GM12878 (cell line): ENCODE data around the gene CSNK1G1. TPM values are rescaled to one million over a fixed set of nuclear protein-coding genes. Genes with fewer than 3 reads are reported as not detected.

Experiments used
- BHLHE40 ChIP-seq, 2 experiments: fragments of 450-650 bp in 1 of 2; IDR thresholded peaks; 2 replicates each; pipeline ENCODE4 v1.6.1; 2011 to 2017; ENCODE audit warnings: low read depth in 2 of 2, borderline replicate concordance in 1 of 2, improper control_type of control experiment in 1 of 2, low read length in 1 of 2, mild to moderate bottlenecking in 1 of 2
- BMI1 ChIP-seq: fragments of 450-650 bp; IDR thresholded peaks from 2 replicates; pipeline ENCODE4 v1.6.1; 2016; ENCODE audit warnings: mild to moderate bottlenecking, moderate library complexity, borderline replicate concordance
- CBX5 ChIP-seq: sonication (generic); IDR thresholded peaks from 2 replicates; pipeline ENCODE4 v1.6.1; 2016; ENCODE audit warnings: low read depth, moderate library complexity, mild to moderate bottlenecking, inconsistent platforms
- CEBPB ChIP-seq, 2 experiments: fragments of 150-350 bp in 1 of 2; IDR thresholded peaks; 2 replicates each; pipeline ENCODE4 v1.6.1; 2012 to 2014; ENCODE audit warnings: low read depth in 2 of 2, low read length in 2 of 2, borderline replicate concordance in 1 of 2, inconsistent platforms in 1 of 2
- CREB1 ChIP-seq: IDR thresholded peaks from 2 replicates; pipeline ENCODE4 v1.6.1; 2012; ENCODE audit warnings: low read depth, mild to moderate bottlenecking, inconsistent platforms
- EED ChIP-seq: sonication (generic); IDR thresholded peaks from 2 replicates; pipeline ENCODE4 v1.6.1; 2016; ENCODE audit warnings: antibody characterized with exemption, low read depth
- EGR1 ChIP-seq, 2 experiments: IDR thresholded peaks; 1 replicate in 1 of 2; 2 replicates in 1 of 2; pipeline ENCODE4 v1.6.1; 2011 to 2012; ENCODE audit warnings: low read depth in 2 of 2, low read length in 2 of 2, borderline replicate concordance in 1 of 2, mild to moderate bottlenecking in 1 of 2, moderate library complexity in 1 of 2
- ESRRA ChIP-seq: IDR thresholded peaks from 2 replicates; pipeline ENCODE4 v1.6.1; 2012; ENCODE audit warnings: mild to moderate bottlenecking, low read length, improper control_type of control experiment
- ETV6 ChIP-seq, 2 experiments: fragments of 450-650 bp in 1 of 2; IDR thresholded peaks in 1 of 2; conservative IDR thresholded peaks in 1 of 2; 2 replicates each; pipeline ENCODE4 v1.6.1; 2014; ENCODE audit warnings: antibody characterized with exemption in 1 of 2, borderline replicate concordance in 1 of 2, low read depth in 1 of 2, mild to moderate bottlenecking in 1 of 2, moderate library complexity in 1 of 2
- EZH2 ChIP-seq: IDR thresholded peaks from 2 replicates; pipeline ENCODE4 v1.6.1; 2012; ENCODE audit warnings: low read depth, mild to moderate bottlenecking, control low read depth, inconsistent platforms, low read length, borderline replicate concordance; ENCODE audit not compliant: control insufficient read depth
- FOS ChIP-seq: IDR thresholded peaks from 3 replicates; pipeline ENCODE4 v1.6.1; 2011; ENCODE audit warnings: borderline replicate concordance; ENCODE audit not compliant: insufficient read length; ENCODE audit errors: extremely low read depth
- GABPA ChIP-seq: IDR thresholded peaks from 2 replicates; pipeline ENCODE4 v1.6.1; 2014; ENCODE audit warnings: antibody characterized with exemption, low read depth, mild to moderate bottlenecking, inconsistent platforms
- IRF5 ChIP-seq: fragments of 450-650 bp; IDR thresholded peaks from 2 replicates; pipeline ENCODE4 v1.6.1; 2017; ENCODE audit warnings: borderline replicate concordance
- NFYB ChIP-seq: IDR thresholded peaks from 2 replicates; pipeline ENCODE4 v1.6.1; 2011; ENCODE audit warnings: low read depth, mild to moderate bottlenecking, low read length, improper control_type of control experiment, moderate library complexity; ENCODE audit not compliant: insufficient read depth
- NKRF ChIP-seq: fragments of 450-650 bp; conservative IDR thresholded peaks from 2 replicates; pipeline ENCODE4 v1.6.1; 2017; ENCODE audit warnings: mild to moderate bottlenecking, moderate library complexity
- POU2F2 ChIP-seq: IDR thresholded peaks from 3 replicates; pipeline ENCODE4 v1.6.1; 2011; ENCODE audit warnings: low read depth, mild to moderate bottlenecking, low read length, borderline replicate concordance
- SIN3A ChIP-seq: IDR thresholded peaks from 2 replicates; pipeline ENCODE4 v1.6.1; 2012; ENCODE audit warnings: low read depth, low read length, improper control_type of control experiment
- SIX5 ChIP-seq: IDR thresholded peaks from 2 replicates; pipeline ENCODE4 v1.6.1; 2011; ENCODE audit warnings: mild to moderate bottlenecking, low read depth, low read length, moderate library complexity; ENCODE audit not compliant: severe bottlenecking
- SKIL ChIP-seq: fragments of 450-650 bp; IDR thresholded peaks from 2 replicates; pipeline ENCODE4 v1.6.1; 2017; ENCODE audit warnings: mild to moderate bottlenecking, low read depth, inconsistent platforms; ENCODE audit not compliant: poor library complexity, severe bottlenecking
- SPI1 ChIP-seq: IDR thresholded peaks from 2 replicates; pipeline ENCODE4 v1.6.1; 2011; ENCODE audit warnings: low read depth, mild to moderate bottlenecking, low read length, moderate library complexity, borderline replicate concordance; ENCODE audit not compliant: insufficient read depth
- SUZ12 ChIP-seq: fragments of 200-600 bp; sonication (generic); IDR thresholded peaks from one replicate; pipeline ENCODE4 v1.6.1; 2018; ENCODE audit warnings: antibody characterized with exemption, mild to moderate bottlenecking; ENCODE audit not compliant: unreplicated experiment
- TBL1XR1 ChIP-seq: IDR thresholded peaks from 2 replicates; pipeline ENCODE4 v1.6.1; 2012; ENCODE audit warnings: low read depth, low read length, improper control_type of control experiment
- TCF3 ChIP-seq: IDR thresholded peaks from 2 replicates; pipeline ENCODE4 v1.6.1; 2012; ENCODE audit warnings: low read depth, mild to moderate bottlenecking, low read length, borderline replicate concordance; ENCODE audit not compliant: insufficient read depth
- WRNIP1 ChIP-seq: IDR thresholded peaks from 2 replicates; pipeline ENCODE4 v1.6.1; 2011; ENCODE audit warnings: low read depth, low read length, improper control_type of control experiment, borderline replicate concordance
- polyA plus RNA-seq, 11 experiments: library from polyadenylated mRNA; depleted of rRNA in 4 of 11; unstranded in 6 of 11; stranded (reverse) in 5 of 11; fragments of >200 nt; fragmentation: Nextera tagmentation in 4 of 11; fragmentation: Illumina TruSeq in 1 of 11; extraction: Ambion mirVana in 4 of 11; extraction: Trizol in 1 of 11; gene quantifications; 1 replicate in 1 of 11; 2 replicates in 10 of 11; pipeline versions ENCODE4 v1.2.1 to v1.2.3, GENCODE V29; 2011 to 2016; ENCODE audit warnings: inconsistent platforms in 2 of 11, missing spikeins in 2 of 11, low read depth in 1 of 11
- total RNA-seq, 4 experiments: library from RNA; depleted of rRNA in 3 of 4; stranded (reverse); fragments of >200 nt in 3 of 4; fragmentation: Illumina TruSeq in 1 of 4; extraction: Trizol in 1 of 4; gene quantifications; 2 replicates each; pipeline versions ENCODE4 v1.2.1 to v1.2.3, GENCODE V29; 2013 to 2021

Gene CSNK1G1
- total and polyA plus RNA-seq, 10 of the 15 experiments (the other 5 are each of a cell fraction or from before 2014, with no cell fraction given): 6.1 to 23.4 (median 15.3) TPM

- TF ChIP-seq EGR1 (IDR thresholded peaks at IDR 0.05; ENCODE audit: borderline replicate concordance in 1 of 2, low read depth in 2 of 2, low read length in 2 of 2) (peak; percentile 67 to 74; a peak in 2 of 3 replicates), ESRRA (peak; percentile 94), NKRF (peak; percentile 97), POU2F2 (peak; percentile 88), CREB1 (peak; percentile 87), BHLHE40 (IDR thresholded peaks at IDR 0.05; ENCODE audit: borderline replicate concordance in 1 of 2, low read depth in 2 of 2, low read length in 1 of 2) (peak; percentile 46 to 72; a peak in 3 of 4 replicates), EED (peak; percentile 72), CBX5 (0 out of 2 replicates have a peak, but pooled peaks have one; percentile 77), SKIL (no peak), ETV6 (conservative IDR thresholded peaks at IDR 0.05 in 1 of 2, IDR thresholded peaks at IDR 0.05 in 1 of 2; ENCODE audit: borderline replicate concordance in 1 of 2, low read depth in 1 of 2) (peak in 1 of 2 experiments; percentile 68; a peak in 1 of 4 replicates), SIX5 (peak; percentile 77), CEBPB (IDR thresholded peaks at IDR 0.05; ENCODE audit: borderline replicate concordance in 1 of 2, low read depth in 2 of 2, low read length in 2 of 2) (no peak), SPI1 (0 out of 2 replicates have a peak, but pooled peaks have one; percentile 11), WRNIP1 (peak; percentile 99), TCF3 (peak; percentile 94), BMI1 (no peak), EZH2 (no peak), NFYB (peak; percentile 25; the same call in 1 of the 2 replicates), TBL1XR1 (peak; percentile 95), IRF5 (0 out of 2 replicates have a peak, but pooled peaks have one; percentile 43), SIN3A (peak; percentile 99), SUZ12 (no peak), FOS (no peak), GABPA (peak; percentile 98)
These were observed 31.7 kb upstream of the CSNK1G1 start, which contains the start of gene TRIP4 (continued) for GRCh38 chr15:64387562-64388168.
